ENCODE measurements around the gene PRKG2. TPM values are rescaled to one million over a fixed set of nuclear protein-coding genes. Genes with fewer than 3 reads are reported as not detected.
A peak's percentile ranks its signal among the peaks of the same experiment; 100 is the strongest.

The PRKG2 gene
- polyA plus RNA-seq, 1 donor, result 2.8 TPM

DNA sequence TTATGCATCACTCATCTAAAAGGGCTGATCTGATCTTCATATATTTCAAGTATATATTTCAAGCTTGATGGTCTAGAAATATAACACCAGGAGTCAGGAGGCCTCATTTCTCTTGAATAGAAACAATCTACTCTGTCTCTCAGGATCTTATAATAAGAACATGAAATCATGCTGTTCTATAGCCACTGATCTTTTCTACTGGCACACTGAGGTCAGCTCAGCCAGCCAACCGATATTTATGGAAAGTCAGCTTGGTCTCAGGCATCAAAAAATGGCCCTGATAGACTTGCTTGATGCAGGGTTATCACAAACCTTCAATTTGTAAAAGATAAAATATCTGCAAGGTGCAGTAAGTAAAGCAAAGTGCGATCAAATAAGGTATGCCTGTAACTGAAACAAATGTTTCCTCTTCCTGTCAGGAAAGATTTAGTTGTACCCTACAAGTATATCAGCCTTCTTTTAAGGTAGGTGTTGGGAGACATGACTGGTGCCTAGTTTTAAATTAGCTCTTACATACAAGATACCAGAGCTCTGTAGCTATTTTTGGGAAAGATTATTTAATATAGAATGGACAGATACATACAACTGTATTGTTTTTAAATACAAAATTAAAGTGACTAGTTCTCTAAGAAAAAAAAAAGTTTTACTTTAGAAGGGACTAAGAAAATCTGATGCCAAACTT, 121.2 kb downstream of the PRKG2 start:
- DNase-seq, result no peak

- no peak for DNase-seq
These were observed 129.0 kb downstream of the PRKG2 start for GRCh38 chr4:81085979-81086378.

DNA sequence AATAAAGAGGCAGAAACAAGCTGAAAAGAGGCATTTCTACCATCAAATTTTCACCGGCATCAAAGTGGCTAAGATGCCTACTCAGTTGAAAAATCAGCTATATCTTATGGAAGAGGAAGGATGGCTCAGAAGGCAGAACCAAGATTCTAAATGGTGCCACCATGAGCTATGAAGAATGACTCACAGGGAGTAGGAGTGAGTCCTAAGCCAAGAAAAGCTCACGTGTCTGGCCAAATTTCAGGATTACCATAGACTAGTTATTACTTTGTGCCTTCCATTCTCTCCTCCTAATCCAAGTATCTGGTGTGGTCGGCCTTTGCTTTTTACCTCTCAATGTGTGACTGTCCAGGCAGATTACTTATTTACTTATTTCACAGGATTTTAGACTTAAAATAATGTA, 129.7 kb downstream of the PRKG2 start:
- no peak for DNase-seq

- DNase-seq, result peak; percentile 62
These were observed 130.4 kb downstream of the PRKG2 start for GRCh38 chr4:81084634-81085033.

GRCh38 chr4:81084029-81084428, 131.0 kb downstream of the PRKG2 start:
- DNase-seq, result no peak

GRCh38 chr4:81081156-81081555, 133.9 kb downstream of the PRKG2 start:
- no peak for DNase-seq

GRCh38 chr4:81071013-81071412, 144.0 kb downstream of the PRKG2 start:
- DNase-seq, result no peak

DNA sequence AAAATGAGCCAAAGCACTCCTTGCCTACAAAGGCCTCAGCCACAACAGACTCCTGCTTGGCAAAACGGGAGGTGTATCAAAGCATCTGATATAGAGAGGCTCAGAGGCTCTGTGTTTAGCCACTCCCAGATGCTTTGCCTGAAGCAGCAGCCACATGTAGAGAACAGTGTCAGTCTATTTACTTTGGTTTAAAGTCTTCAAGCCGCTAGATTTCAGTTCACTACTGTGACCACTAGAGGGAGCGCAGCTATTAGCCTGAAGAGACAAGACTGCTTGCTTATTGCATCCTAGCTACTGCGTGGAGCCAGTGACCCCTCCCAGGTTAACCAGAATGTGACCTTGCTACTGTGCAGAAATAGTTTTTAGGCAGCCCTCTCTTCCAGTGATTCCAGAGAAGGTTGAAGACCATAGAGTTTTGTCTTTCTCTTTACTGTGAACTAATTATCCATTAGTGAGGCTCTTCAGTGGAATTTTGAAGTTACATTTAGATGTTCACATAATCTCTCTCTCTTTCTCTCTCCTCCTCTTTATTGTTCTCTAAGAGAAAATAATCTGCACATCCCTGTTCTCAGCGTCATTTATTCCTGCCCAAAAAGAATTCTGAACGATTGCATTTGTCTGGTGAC, 145.2 kb downstream of the PRKG2 start:
- DNase-seq, result peak; percentile 90

DNA sequence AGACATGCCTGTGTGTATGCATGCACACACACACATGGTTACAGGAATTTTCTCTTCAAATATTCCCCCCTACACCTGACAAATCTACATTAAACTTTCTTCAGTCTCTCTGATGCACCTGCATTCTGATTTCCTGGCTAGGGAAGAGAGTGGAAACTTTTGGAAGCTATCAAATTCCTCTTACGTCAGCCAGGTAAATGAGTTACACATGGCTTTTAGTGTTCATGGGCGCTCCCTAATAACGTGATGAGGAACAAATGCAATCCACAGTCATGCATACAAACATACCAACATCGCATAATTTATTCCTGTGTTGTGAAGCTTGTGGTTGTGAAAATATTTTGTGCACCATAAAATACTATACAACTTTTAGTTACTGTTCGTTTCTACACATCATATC, 149.6 kb downstream of the PRKG2 start:
- DNase-seq, result no peak

- DNase-seq, result no peak
These were observed 153.0 kb downstream of the PRKG2 start for GRCh38 chr4:81062001-81062400.

GRCh38 chr4:81061344-81061730, 153.7 kb downstream of the PRKG2 start:
- no peak for DNase-seq

- no peak for DNase-seq
These were observed 154.3 kb downstream of the PRKG2 start for GRCh38 chr4:81060587-81061343.

GRCh38 chr4:81058621-81059020, 156.4 kb downstream of the PRKG2 start:
- no peak for DNase-seq

DNA sequence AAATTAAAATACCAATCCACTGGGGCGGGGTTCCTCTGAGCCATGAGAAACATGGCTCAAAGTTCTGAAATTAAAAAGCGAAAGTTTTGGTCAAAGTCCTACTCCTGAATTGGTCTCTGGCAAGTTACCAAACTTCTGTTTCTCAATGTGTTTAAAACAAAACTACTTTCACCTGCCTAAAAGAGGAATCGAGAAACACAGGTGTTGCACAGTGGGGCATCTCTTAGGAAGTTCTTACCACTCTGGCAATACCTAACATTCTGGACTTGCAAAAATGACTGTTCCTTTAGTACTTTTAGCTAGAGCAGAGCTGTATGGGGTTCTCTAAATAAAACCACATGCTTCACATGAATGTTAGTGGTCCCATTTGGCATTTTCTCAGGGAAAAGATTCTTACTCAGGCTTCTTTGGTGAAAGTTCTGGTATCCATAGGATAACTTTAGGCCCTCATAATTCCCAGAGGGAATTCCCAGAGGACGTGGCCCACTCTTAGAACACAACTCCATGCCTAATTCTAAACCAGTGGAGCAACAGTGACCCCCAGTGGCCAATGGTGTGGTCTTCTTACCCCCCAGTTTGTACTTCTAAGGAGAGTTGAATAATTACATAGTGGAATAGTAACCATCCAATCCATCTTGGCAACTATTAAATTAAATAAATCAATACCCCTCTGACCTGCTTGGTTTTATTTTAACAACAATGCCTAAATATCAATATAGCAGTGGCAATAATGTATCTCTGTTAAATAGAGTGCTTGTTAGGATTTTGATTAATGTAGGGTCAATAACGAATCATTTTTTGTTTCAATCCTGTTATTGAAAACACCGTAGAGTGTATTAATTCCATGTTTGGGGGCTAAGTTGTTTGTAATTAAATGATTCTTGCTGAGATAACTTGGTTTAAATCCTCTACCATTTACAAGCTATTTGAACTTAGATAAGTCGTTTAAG, 162.6 kb downstream of the PRKG2 start:
- peak; percentile 78 for DNase-seq

- DNase-seq, result no peak
These were observed 165.1 kb downstream of the PRKG2 start for GRCh38 chr4:81049907-81050306.

- no peak for DNase-seq
These were observed 165.7 kb downstream of the PRKG2 start for GRCh38 chr4:81049330-81049729.

- DNase-seq, result no peak
These were observed 172.2 kb downstream of the PRKG2 start for GRCh38 chr4:81042578-81043365.

GRCh38 chr4:81040012-81040659, 174.9 kb downstream of the PRKG2 start:
- DNase-seq, result no peak

GRCh38 chr4:81039351-81039972, 175.6 kb downstream of the PRKG2 start:
- no peak for DNase-seq

DNA sequence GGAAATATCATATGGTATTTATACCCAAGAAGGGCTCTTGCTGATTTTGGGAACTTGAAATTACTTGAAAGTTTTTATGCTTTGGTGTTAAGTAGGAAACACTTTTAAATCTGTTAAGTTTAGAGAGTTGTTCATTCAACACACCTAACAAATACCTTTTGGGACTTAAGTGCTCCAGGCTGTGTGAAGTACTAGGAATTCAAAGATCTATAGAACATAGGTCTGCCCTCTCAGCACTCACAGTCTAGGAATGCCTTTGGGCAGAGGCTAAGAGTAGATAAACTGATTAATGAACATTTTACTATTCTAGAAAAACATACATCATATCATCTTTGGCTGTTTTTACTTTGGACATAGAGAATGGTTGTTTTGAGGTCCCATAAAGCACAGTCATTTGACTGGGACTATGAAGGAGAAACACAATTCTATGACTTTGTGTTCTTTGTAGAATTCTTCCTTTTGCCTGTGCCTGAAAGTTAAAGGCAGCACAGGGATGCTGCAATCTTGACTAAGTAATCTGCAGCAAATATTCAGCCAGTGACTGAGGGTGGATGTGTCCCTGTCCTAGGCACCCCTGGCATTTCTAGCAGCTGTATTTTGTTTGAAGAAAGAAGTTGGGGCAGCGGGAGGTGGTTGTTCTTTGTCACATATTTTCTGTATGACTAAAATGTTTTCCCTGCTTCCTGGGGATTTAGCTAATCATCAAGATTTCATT, 176.2 kb downstream of the PRKG2 start:
- DNase-seq, result no peak
